GM12878 (cell line): ENCODE measurements around the gene HNRNPM.

Source experiments
- EZH2 ChIP-seq: IDR thresholded peaks from 2 replicates; pipeline ENCODE4 v1.6.1; 2012; ENCODE audit warnings: low read depth, mild to moderate bottlenecking, control low read depth, inconsistent platforms, low read length, borderline replicate concordance; ENCODE audit not compliant: control insufficient read depth
- FOS ChIP-seq: IDR thresholded peaks from 3 replicates; pipeline ENCODE4 v1.6.1; 2011; ENCODE audit warnings: borderline replicate concordance; ENCODE audit not compliant: insufficient read length; ENCODE audit errors: extremely low read depth

GRCh38 chr19:8536282-8536681 is 91.5 kb downstream of the HNRNPM start:
- TF ChIP-seq FOS = no peak
- TF ChIP-seq EZH2 = no peak
